ENCODE results near the gene SLC9A3.

DNA sequence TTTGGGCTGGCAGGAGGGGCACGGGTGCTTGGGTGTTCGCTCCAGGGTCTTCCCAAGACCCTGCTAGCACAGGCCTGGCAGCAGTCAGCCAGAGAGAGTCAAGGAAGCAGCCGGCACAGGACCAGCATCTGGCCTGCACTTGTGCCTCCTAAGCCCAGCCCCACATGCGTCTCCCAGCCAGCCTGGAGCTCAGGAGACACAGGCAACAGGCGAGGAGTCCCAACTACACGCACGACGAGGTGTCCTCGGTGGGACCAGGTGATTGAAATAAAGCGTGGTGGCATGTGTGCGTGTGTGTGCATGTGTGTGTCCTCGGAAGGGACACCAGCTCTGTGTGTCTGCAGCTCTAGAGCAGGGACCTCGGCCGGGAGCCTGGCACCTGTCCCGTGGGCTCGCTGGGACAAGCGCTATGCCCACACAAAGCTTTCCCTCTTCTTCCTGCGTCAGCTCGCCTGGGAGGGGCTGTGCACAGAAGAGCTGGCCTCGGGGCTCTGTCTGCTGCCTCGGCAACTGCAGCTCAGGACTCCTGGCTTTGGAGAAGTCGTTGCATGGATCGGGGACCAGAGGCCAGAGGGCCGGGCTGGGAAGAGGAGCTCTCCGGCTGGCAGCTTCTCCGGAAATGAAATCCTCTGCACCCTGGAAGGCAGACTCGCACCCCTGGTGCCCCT is 14.7 kb upstream of the SLC9A3 start:
- TF ChIP-seq TAF1 (IDR thresholded peaks at IDR 0.05; ENCODE audit: low read depth) (no peak), CREB1 (IDR thresholded peaks at IDR 0.05; ENCODE audit: low read depth) (no peak), YY1 (IDR thresholded peaks at IDR 0.05; ENCODE audit: low read depth) (no peak)

All from Ishikawa (cell line).